Natural killer cell (primary cell): Measurements from ENCODE around the gene GNAT1. TPM values are rescaled to one million over a fixed set of nuclear protein-coding genes. Genes with fewer than 3 reads are reported as not detected.

Experiments used
- ATAC-seq, 3 donors: fragments of 150-1000 bp in 2 of 3; fragments of 200-7000 bp in 1 of 3; cut with Tn5 transposase; 1 replicate in 1 of 3; 2 replicates in 2 of 3; pipeline ENCODE4 v1.10.0; 2021; ENCODE audit warnings: mild to moderate bottlenecking in 2 of 3, moderate library complexity in 2 of 3
- DNase-seq, 2 donors: peaks; one replicate each; pipeline versions ENCODE4 v3.0.0 to v3.0.0-alpha.2; 2013 to 2021; ENCODE audit warnings: mixed read lengths in 1 of 2
- H3K27ac ChIP-seq: one replicate; pipeline ENCODE4 v1.5.1; 2013; ENCODE audit warnings: mild to moderate bottlenecking, low read length
- H3K27me3 ChIP-seq: one replicate; pipeline ENCODE4 v1.6.1; 2013; ENCODE audit warnings: low read length; ENCODE audit not compliant: control insufficient read depth, insufficient read depth
- H3K36me3 ChIP-seq: one replicate; pipeline ENCODE4 v1.6.1; 2013; ENCODE audit warnings: low read length; ENCODE audit not compliant: control insufficient read depth, insufficient read depth
- H3K4me1 ChIP-seq: one replicate; pipeline ENCODE4 v1.6.1; 2013; ENCODE audit warnings: low read length; ENCODE audit not compliant: control insufficient read depth, insufficient read depth
- H3K4me3 ChIP-seq: one replicate; pipeline ENCODE4 v1.5.1; 2013; ENCODE audit warnings: low read length
- H3K9me3 ChIP-seq: one replicate; pipeline ENCODE4 v1.6.1; 2013; ENCODE audit warnings: low read length; ENCODE audit not compliant: control insufficient read depth, insufficient read depth
- H3K27ac Mint-ChIP-seq, 2 donors: one replicate each; pipeline ENCODE4 v1.8.0; 2022; ENCODE audit warnings: mild to moderate bottlenecking in 2 of 2, mixed read lengths in 2 of 2, moderate library complexity in 1 of 2
- H3K27me3 Mint-ChIP-seq, 2 donors: one replicate each; pipeline ENCODE4 v1.8.0; 2022; ENCODE audit warnings: low read depth in 2 of 2, mixed read lengths in 2 of 2
- H3K36me3 Mint-ChIP-seq: one replicate; pipeline ENCODE4 v1.8.0; 2022; ENCODE audit warnings: mixed read lengths
- H3K4me1 Mint-ChIP-seq, 2 donors: one replicate each; pipeline ENCODE4 v1.8.0; 2022; ENCODE audit warnings: mixed read lengths in 2 of 2
- H3K4me3 Mint-ChIP-seq: one replicate; pipeline ENCODE4 v1.8.0; 2022; ENCODE audit warnings: mild to moderate bottlenecking, moderate library complexity, mixed read lengths
- H3K9me3 Mint-ChIP-seq, 2 donors: one replicate each; pipeline ENCODE4 v1.8.0; 2022; ENCODE audit warnings: mixed read lengths in 2 of 2
- WGBS: methylation state at CpG from one replicate; pipeline ENCODE4 v1.1.7; 2013; ENCODE audit warnings: missing lambda C conversion rate; ENCODE audit not compliant: insufficient coverage; 5-methylcytosine and 5-hydroxymethylcytosine counted together
- intact Hi-C: fragments of 100-400 bp; cut with micrococcal nuclease; formaldehyde crosslinking; loops from one replicate; pipeline ENCODE4 v1.14.2; 2022
- total RNA-seq, 4 donors: library from RNA; stranded (reverse); fragments of 120-200 nt in 1 of 4; gene quantifications; one replicate each; pipeline versions ENCODE4 v1.2.3 to v1.2.4, GENCODE V29; 2013 to 2022
- TF ChIP-seq, protein P1 (sequence below): fragments of 200-600 bp; IDR thresholded peaks from one replicate; pipeline ENCODE4 v1.8.0; 2022; ENCODE audit warnings: antibody characterized with exemption

GNAT1 gene
- total RNA-seq, 3 donors from 2014 or later (not counting 1 experiment from before 2014, with no cell fraction given): not detected

DNA sequence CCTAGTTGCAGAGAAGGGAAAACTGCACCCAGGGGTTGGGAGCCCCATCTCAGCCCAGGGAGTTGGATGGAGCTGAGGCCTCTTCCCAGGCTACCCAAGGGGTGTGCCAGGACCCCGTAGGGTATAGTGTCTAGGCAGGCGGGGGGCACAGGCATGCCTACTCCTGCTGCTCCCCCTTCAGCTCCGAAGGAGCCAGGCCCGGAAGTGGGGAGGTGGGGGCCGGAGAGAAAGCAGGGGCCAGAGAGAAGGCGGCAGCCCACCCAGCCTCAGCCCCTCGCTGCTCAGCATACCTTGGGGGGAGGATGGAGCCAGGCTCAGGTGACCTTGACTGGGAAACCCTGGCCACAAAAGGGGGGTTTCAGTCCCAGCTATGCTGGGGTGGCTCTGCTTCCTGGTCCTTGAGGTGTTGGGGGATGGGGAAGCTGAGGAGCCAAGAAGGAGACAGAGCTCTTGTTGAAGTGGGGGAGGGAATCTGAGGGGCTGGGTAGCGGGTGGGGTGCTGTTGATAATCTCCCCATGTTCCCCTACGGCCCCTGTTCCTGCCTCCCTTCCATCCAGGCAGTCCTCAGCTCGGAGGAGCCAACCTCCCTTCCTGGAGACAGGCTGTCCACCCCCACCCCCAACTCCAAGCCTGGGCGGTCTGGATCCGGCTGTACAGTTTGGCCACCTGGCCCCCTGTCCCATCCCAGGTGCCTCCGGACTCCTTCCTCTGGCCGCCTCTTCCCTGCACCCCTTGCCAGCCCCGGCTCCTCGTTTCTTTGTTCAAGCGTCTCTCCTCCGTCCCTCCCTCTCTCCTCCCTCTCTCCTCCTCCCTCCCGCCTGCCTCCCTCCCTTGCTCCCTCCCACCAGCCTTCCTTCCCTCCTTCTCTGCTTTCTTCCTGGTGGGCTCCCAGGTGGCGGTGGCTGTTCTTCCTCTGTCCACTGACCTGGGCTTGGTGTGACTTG is 34.6 kb upstream of the GNAT1 start:
- ATAC-seq: no peak
- Mint-ChIP-seq H3K4me1 (peaks cover 6 to 29% of the 10 kb centered on the region in 2 donors), H3K4me3 (no peak overlapping the region), H3K36me3 (no peaks in the 10 kb centered on the region), H3K27me3 (peaks cover 23 to 37% of the 10 kb centered on the region in 2 donors), H3K27ac (peak overlapping the region in 1 of 2 donors; percentile 42), H3K9me3 (no peaks in the 10 kb centered on the region)
- Histone ChIP-seq H3K4me3 (no peak overlapping the region), H3K36me3 (no peaks in the 10 kb centered on the region), H3K9me3 (no peaks in the 10 kb centered on the region), H3K4me1 (peaks cover 18% of the 10 kb centered on the region), H3K27me3 (peaks cover 20% of the 10 kb centered on the region), H3K27ac (no peak overlapping the region)
- intact Hi-C loops: no loop called here
- TF ChIP-seq, protein P1, sequence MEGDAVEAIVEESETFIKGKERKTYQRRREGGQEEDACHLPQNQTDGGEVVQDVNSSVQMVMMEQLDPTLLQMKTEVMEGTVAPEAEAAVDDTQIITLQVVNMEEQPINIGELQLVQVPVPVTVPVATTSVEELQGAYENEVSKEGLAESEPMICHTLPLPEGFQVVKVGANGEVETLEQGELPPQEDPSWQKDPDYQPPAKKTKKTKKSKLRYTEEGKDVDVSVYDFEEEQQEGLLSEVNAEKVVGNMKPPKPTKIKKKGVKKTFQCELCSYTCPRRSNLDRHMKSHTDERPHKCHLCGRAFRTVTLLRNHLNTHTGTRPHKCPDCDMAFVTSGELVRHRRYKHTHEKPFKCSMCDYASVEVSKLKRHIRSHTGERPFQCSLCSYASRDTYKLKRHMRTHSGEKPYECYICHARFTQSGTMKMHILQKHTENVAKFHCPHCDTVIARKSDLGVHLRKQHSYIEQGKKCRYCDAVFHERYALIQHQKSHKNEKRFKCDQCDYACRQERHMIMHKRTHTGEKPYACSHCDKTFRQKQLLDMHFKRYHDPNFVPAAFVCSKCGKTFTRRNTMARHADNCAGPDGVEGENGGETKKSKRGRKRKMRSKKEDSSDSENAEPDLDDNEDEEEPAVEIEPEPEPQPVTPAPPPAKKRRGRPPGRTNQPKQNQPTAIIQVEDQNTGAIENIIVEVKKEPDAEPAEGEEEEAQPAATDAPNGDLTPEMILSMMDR: no peak
- 53% methylated on average over 19 of the region's 20 CpGs for WGBS
- no peak for DNase-seq

DNA sequence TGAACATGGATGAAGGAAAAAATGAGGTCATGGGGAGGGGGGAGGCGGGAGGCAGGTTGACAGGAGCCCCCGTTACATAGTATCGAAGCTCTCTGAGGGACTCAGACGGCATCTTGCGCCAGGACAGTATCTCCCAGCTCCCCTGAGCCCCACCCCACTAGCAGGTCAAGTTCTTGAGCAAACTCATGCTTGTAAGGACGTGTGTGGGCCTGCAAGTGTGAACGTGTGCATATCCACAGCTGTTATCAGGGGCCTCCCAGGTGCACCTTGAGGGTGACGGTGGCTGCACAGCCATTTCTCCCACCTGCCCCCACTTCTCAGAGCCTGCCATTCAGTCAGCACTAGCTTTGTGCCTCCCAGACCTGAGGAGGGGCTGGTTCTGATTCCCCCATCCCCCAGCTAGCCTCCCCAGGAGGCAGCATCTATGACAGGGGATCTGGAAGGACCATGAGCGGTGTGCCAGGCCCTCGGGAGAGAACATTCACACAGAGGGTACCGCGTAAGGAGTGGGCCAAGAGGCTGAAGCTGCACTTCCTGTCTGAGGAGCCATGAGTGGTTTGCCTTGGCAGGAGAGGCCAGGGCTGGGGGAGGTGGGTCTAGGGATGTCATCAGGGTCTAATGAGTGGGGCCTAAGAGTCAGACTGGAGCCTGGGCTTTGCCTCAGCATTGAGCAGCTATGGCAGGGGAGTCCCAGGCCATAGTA is 33.4 kb upstream of the GNAT1 start:
- Histone ChIP-seq H3K4me1 (peaks cover 18% of the 10 kb centered on the region), H3K27me3 (peaks cover 20% of the 10 kb centered on the region), H3K9me3 (no peaks in the 10 kb centered on the region), H3K27ac (no peak overlapping the region), H3K4me3 (no peak overlapping the region), H3K36me3 (no peaks in the 10 kb centered on the region)
- Mint-ChIP-seq H3K36me3 (no peaks in the 10 kb centered on the region), H3K27me3 (peaks cover 23 to 37% of the 10 kb centered on the region in 2 donors), H3K4me3 (no peak overlapping the region), H3K4me1 (peaks cover 6 to 29% of the 10 kb centered on the region in 2 donors), H3K9me3 (no peaks in the 10 kb centered on the region), H3K27ac (no peak overlapping the region)
- intact Hi-C loops: no loop called here
- ATAC-seq: no peak
- TF ChIP-seq, protein P1: no peak
- WGBS: 70% methylated on average over 12 of the region's 12 CpGs
- no peak for DNase-seq

DNA sequence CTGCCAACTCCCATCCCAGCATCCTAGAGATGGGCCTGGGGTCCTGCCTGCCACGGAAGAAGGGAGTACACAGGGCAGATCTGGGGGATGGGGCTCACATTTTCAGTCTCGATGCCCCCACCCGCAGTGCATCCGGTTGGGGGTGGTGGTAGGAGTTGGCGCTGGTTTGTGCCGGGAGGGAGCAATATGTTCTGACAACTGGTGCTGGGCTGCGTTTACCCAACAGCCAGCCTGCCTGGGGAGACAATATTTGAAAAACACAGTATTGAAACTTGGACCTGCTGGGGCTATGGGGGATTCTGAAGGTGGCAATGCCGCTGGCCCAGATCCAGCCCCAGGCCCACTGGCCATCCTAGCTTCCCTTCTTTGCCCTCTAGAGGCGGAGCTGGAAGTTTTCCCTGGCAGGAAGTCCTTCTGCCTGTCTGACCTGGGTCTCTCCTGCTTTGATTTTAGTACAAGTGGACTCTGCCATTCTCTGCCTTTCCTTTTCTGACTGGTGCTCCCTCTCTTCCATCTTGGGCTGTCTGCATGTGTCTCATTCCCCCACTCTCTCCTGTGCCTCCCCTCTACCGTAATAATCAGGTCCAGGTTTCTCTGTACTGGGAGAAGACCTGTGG is 32.8 kb upstream of the GNAT1 start:
- intact Hi-C loops: no loop called here
- Histone ChIP-seq H3K4me1 (peaks cover 18% of the 10 kb centered on the region), H3K27ac (no peak overlapping the region), H3K4me3 (no peak overlapping the region), H3K36me3 (no peaks in the 10 kb centered on the region), H3K9me3 (no peaks in the 10 kb centered on the region), H3K27me3 (peaks cover 20% of the 10 kb centered on the region)
- 89% methylated on average over 10 of the region's 10 CpGs for WGBS
- TF ChIP-seq, protein P1: no peak
- no peak for DNase-seq
- ATAC-seq: no peak
- Mint-ChIP-seq H3K9me3 (no peaks in the 10 kb centered on the region), H3K4me1 (peaks cover 6 to 23% of the 10 kb centered on the region in 2 donors), H3K27ac (no peak overlapping the region), H3K4me3 (no peak overlapping the region), H3K27me3 (peaks cover 23 to 31% of the 10 kb centered on the region in 2 donors), H3K36me3 (no peaks in the 10 kb centered on the region)
